ENCODE results near the gene CDCA3.

DNA sequence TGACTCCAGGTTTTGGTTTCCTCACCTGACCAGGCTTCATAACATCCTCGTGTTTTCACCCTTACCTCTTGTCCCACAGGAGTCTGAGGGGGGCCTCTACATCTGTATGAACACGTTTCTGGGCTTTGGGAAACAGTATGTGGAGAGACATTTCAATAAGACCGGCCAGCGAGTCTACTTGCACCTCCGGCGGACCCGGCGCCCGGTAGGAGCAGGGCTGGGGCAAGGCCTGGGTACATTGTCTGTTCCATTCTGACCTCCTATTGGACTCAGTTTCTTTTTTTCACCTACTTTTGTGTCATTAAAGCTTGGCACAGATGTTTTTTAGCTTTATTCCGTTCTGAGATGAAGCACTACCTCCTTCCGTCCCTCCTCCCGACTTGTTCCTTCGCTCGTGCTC is 4.2 kb upstream of the CDCA3 start:
- TF ChIP-seq, protein P1, sequence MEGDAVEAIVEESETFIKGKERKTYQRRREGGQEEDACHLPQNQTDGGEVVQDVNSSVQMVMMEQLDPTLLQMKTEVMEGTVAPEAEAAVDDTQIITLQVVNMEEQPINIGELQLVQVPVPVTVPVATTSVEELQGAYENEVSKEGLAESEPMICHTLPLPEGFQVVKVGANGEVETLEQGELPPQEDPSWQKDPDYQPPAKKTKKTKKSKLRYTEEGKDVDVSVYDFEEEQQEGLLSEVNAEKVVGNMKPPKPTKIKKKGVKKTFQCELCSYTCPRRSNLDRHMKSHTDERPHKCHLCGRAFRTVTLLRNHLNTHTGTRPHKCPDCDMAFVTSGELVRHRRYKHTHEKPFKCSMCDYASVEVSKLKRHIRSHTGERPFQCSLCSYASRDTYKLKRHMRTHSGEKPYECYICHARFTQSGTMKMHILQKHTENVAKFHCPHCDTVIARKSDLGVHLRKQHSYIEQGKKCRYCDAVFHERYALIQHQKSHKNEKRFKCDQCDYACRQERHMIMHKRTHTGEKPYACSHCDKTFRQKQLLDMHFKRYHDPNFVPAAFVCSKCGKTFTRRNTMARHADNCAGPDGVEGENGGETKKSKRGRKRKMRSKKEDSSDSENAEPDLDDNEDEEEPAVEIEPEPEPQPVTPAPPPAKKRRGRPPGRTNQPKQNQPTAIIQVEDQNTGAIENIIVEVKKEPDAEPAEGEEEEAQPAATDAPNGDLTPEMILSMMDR (conservative IDR thresholded peaks at IDR 0.05; ENCODE audit: low read depth, low read length), result no peak
- TF ChIP-seq EZH2 (IDR thresholded peaks at IDR 0.05; ENCODE audit: low read length, unreplicated experiment), result no peak

Measured in PC-3 (cell line).